GM12878 (cell line): ENCODE measurements around the gene LTV1. TPM values are rescaled to one million over a fixed set of nuclear protein-coding genes. Genes with fewer than 3 reads are reported as not detected.

ENCODE experiments used
- ATAC-seq: fragments of 200-7000 bp; cut with Tn5 transposase; 3 replicates; pipeline ENCODE4 v1.9.1; 2020; ENCODE audit warnings: mild to moderate bottlenecking, moderate library complexity
- BruUV-seq: library from RNA; stranded (reverse); fragments of 400-500 nt; replicated peaks from 2 replicates; lab custom pipeline; 2021; lab: Mats Ljungman, UMichigan
- CTCF ChIA-PET: fragments of 300-600 bp; sonication (Branson Sonifier 250); formaldehyde crosslinking; extraction: SDS; loops from one replicate; lab custom pipeline; 2021; ENCODE audit warnings: inconsistent platforms; lab: Yijun Ruan, JAX
- POLR2A ChIA-PET: fragments of 350-600 bp; formaldehyde crosslinking; extraction: SDS; loops from one replicate; lab custom pipeline; 2021; ENCODE audit warnings: inconsistent platforms; lab: Charles Lee
- RAD21 ChIA-PET: fragments of 300-600 bp; sonication (Branson Sonifier 250); formaldehyde crosslinking; loops from one replicate; lab custom pipeline; 2023; ENCODE audit warnings: antibody characterized with exemption; ENCODE audit not compliant: unreplicated experiment; lab: Charles Lee
- SMC1A ChIA-PET: fragments of 300-600 bp; sonication (Branson Sonifier 250); formaldehyde crosslinking; loops from one replicate; lab custom pipeline; 2023; ENCODE audit not compliant: unreplicated experiment, uncharacterized antibody; lab: Charles Lee
- DNase-seq: peaks from one replicate; pipeline ENCODE4 v3.0.0-alpha.2; 2011; ENCODE audit warnings: low read depth, low spot score
- FAIRE-seq: peaks from 3 replicates; lab custom pipeline; 2011; peaks lifted over from hg19 to GRCh38; lab: Jason Lieb, UNC
- H2AFZ ChIP-seq: 2 replicates; pipeline ENCODE4 v1.6.0; 2011; ENCODE audit warnings: low read depth, low read length, control low read depth; ENCODE audit not compliant: control insufficient read depth
- H3K27ac ChIP-seq: 2 replicates; pipeline ENCODE4 v1.5.1; 2011; ENCODE audit warnings: control low read depth; ENCODE audit not compliant: control insufficient read depth, insufficient read depth
- H3K27me3 ChIP-seq, 2 experiments: replicated peaks in 1 of 2; 2 replicates each; pipeline versions ENCODE4 v1.6.0 to v1.6.1; 2011; ENCODE audit warnings: low read length in 1 of 2; ENCODE audit not compliant: control insufficient read depth in 2 of 2, insufficient read depth in 2 of 2
- H3K36me3 ChIP-seq, 2 experiments: 2 replicates each; pipeline ENCODE4 v1.5.1; 2011; ENCODE audit warnings: low read length in 1 of 2; ENCODE audit not compliant: control insufficient read depth in 2 of 2, insufficient read depth in 2 of 2
- H3K4me1 ChIP-seq: 2 replicates; pipeline ENCODE4 v1.6.1; 2011; ENCODE audit warnings: mild to moderate bottlenecking, low read length, moderate library complexity, mixed read lengths; ENCODE audit not compliant: control insufficient read depth, insufficient read depth
- H3K4me2 ChIP-seq: 2 replicates; pipeline ENCODE4 v1.6.0; 2011; ENCODE audit warnings: control low read depth; ENCODE audit not compliant: control insufficient read depth, insufficient read depth
- H3K4me3 ChIP-seq: fragments of 200-600 bp; sonication (generic); 2 replicates; pipeline ENCODE4 v1.5.1; 2016
- H3K79me2 ChIP-seq: 2 replicates; pipeline ENCODE4 v1.6.0; 2011; ENCODE audit warnings: low read length; ENCODE audit not compliant: control insufficient read depth, insufficient read depth
- H3K9ac ChIP-seq: 2 replicates; pipeline ENCODE4 v1.8.0; 2011; ENCODE audit warnings: low read length, control low read depth, mixed read lengths; ENCODE audit not compliant: control insufficient read depth, insufficient read depth
- H3K9me3 ChIP-seq: replicated peaks from 3 replicates; pipeline ENCODE4 v1.5.1; 2011; ENCODE audit warnings: mild to moderate bottlenecking, low read length; ENCODE audit not compliant: control insufficient read depth, insufficient read depth
- H4K20me1 ChIP-seq: 2 replicates; pipeline ENCODE4 v1.6.0; 2011; ENCODE audit not compliant: control insufficient read depth, insufficient read depth
- CREB1 ChIP-seq: IDR thresholded peaks from 2 replicates; pipeline ENCODE4 v1.6.1; 2012; ENCODE audit warnings: low read depth, mild to moderate bottlenecking, inconsistent platforms
- FOXM1 ChIP-seq: IDR thresholded peaks from 2 replicates; pipeline ENCODE4 v1.6.1; 2012; ENCODE audit warnings: low read depth, mild to moderate bottlenecking, inconsistent platforms, low read length, moderate library complexity
- GATAD2B ChIP-seq: fragments of 450-650 bp; conservative IDR thresholded peaks from 2 replicates; pipeline ENCODE4 v1.6.1; 2017; ENCODE audit warnings: low read depth, mild to moderate bottlenecking, moderate library complexity
- KLF5 ChIP-seq: fragments of 450-650 bp; IDR thresholded peaks from 2 replicates; pipeline ENCODE4 v1.6.1; 2014; ENCODE audit warnings: mild to moderate bottlenecking; ENCODE audit not compliant: partially characterized antibody
- MEF2A ChIP-seq: IDR thresholded peaks from 2 replicates; pipeline ENCODE4 v1.6.1; 2011; ENCODE audit warnings: low read depth, mild to moderate bottlenecking, low read length, moderate library complexity; ENCODE audit not compliant: insufficient read depth
- NR2F1 ChIP-seq: fragments of 450-650 bp; conservative IDR thresholded peaks from 2 replicates; pipeline ENCODE4 v1.6.1; 2017; ENCODE audit warnings: mild to moderate bottlenecking
- POU2F2 ChIP-seq: IDR thresholded peaks from 3 replicates; pipeline ENCODE4 v1.6.1; 2011; ENCODE audit warnings: low read depth, mild to moderate bottlenecking, low read length, borderline replicate concordance
- SREBF1 ChIP-seq: IDR thresholded peaks from 2 replicates; pipeline ENCODE4 v1.6.1; 2012; ENCODE audit warnings: mild to moderate bottlenecking, low read length
- TCF7 ChIP-seq: IDR thresholded peaks from 2 replicates; pipeline ENCODE4 v1.6.1; 2014; ENCODE audit warnings: antibody characterized with exemption, borderline replicate concordance
- WGBS: methylation state at CpG from one replicate; pipeline ENCODE4 v1.1.6; 2016; ENCODE audit warnings: low lambda C conversion rate; ENCODE audit not compliant: insufficient replicate concordance, insufficient coverage; ENCODE audit errors: missing lambda C conversion rate; 5-methylcytosine and 5-hydroxymethylcytosine counted together
- in situ Hi-C: fragments of 300-500 bp; cut with MboI; formaldehyde crosslinking; loops from 9 replicates; pipeline ENCODE4 v1.14.3; 2018; ENCODE audit warnings: mixed read lengths
- intact Hi-C: fragments of 100-400 bp; cut with micrococcal nuclease; formaldehyde crosslinking; loops from one replicate; pipeline ENCODE4 v1.14.2; 2022; ENCODE audit not compliant: unreplicated experiment
- polyA plus RNA-seq, 11 experiments: library from polyadenylated mRNA; depleted of rRNA in 4 of 11; unstranded in 6 of 11; stranded (reverse) in 5 of 11; fragments of >200 nt; fragmentation: Nextera tagmentation in 4 of 11; fragmentation: Illumina TruSeq in 1 of 11; extraction: Ambion mirVana in 4 of 11; extraction: Trizol in 1 of 11; gene quantifications; 1 replicate in 1 of 11; 2 replicates in 10 of 11; pipeline versions ENCODE4 v1.2.1 to v1.2.3, GENCODE V29; 2011 to 2016; ENCODE audit warnings: inconsistent platforms in 2 of 11, missing spikeins in 2 of 11, low read depth in 1 of 11
- total RNA-seq, 4 experiments: library from RNA; depleted of rRNA in 3 of 4; stranded (reverse); fragments of >200 nt in 3 of 4; fragmentation: Illumina TruSeq in 1 of 4; extraction: Trizol in 1 of 4; gene quantifications; 2 replicates each; pipeline versions ENCODE4 v1.2.1 to v1.2.3, GENCODE V29; 2013 to 2021
- TF ChIP-seq, protein P1 (sequence below): fragments of 450-650 bp; IDR thresholded peaks from 2 replicates; pipeline ENCODE4 v1.6.1; 2014; ENCODE audit warnings: mild to moderate bottlenecking
- TF ChIP-seq, protein P2 (sequence below): IDR thresholded peaks from 2 replicates; pipeline ENCODE4 v1.6.1; 2011; ENCODE audit warnings: mild to moderate bottlenecking, low read depth, low read length, moderate library complexity; ENCODE audit not compliant: insufficient replicate concordance
- TF ChIP-seq, protein P3 (sequence below): fragments of 450-650 bp; IDR thresholded peaks from 2 replicates; pipeline ENCODE4 v1.6.1; 2018; ENCODE audit warnings: borderline replicate concordance, mild to moderate bottlenecking; ENCODE audit not compliant: partially characterized antibody
- TF ChIP-seq, protein P4 (sequence below): fragments of 450-650 bp; IDR thresholded peaks from 2 replicates; pipeline ENCODE4 v1.6.1; 2018; ENCODE audit warnings: mild to moderate bottlenecking, low read depth, moderate library complexity; ENCODE audit not compliant: partially characterized antibody

Gene LTV1
- total and polyA plus RNA-seq, 10 of the 15 experiments (the other 5 are each of a cell fraction or from before 2014, with no cell fraction given) = 22.3 to 66.4 (median 52.0) TPM

DNA sequence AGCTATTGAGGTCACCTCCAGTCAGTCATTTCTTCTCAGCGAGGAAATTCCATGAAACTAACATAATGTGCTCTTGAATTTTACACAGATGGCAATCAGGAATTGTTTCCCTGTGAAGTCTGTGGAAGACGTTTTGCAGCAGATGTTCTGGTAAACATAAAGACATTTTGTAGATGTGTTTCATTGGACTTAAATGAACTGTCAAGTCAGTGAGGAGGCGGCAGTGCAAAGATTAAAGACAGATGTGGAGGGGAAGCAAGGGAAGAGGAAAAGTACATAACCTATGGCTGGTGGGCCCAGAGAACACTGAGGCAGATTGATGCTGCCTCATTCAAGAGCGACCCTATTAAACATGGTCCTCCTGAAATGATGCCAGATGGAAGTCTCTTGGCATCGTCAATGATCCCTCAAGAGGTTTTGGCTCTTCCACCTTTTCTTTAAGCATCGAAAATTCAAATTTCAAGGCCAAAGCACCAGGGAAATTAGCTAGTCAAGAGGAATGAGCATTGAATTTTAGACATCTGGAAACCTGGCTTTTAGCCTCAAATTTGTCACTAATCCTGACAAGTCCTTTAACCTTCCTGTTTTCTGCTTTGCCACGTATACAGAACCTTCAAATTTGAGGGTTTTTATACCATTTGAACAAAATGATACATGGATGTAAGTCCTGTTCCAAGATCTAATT is 41.2 kb downstream of the LTV1 start:
- Histone ChIP-seq H3K4me1 (no peaks in the 10 kb centered on the region), H3K27ac (no peak overlapping the region), H4K20me1 (no peaks in the 10 kb centered on the region), H3K9me3 (no peaks in the 10 kb centered on the region), H3K36me3 (no peaks in the 10 kb centered on the region), H3K4me2 (no peak overlapping the region), H3K27me3 (0 out of 4 replicates have a peak, but pooled peaks cover 0 to 1% of the 10 kb centered on the region in 2 experiments), H3K4me3 (no peak overlapping the region), H2AFZ (no peak overlapping the region), H3K9ac (no peak overlapping the region), H3K79me2 (no peaks in the 10 kb centered on the region)
- intact Hi-C loops = no loop called here
- CTCF ChIA-PET = interaction anchor here (1.4 kb wide), 1 partner anchor 55 kb away, joined by 5 read pairs; no protein-coding TSS in a partner anchor
- ATAC-seq (no peak), FAIRE-seq (no peak), DNase-seq (no peak)
- in situ Hi-C loops = no loop called here
- POLR2A ChIA-PET = no interaction called here
- 64% methylated on average over 7 of the region's 7 CpGs for WGBS
- BruUV-seq = no TSS peak
- SMC1A ChIA-PET = interaction anchor here (1.4 to 1.6 kb wide), 2 partner anchors 12 to 47 kb away, joined by 3 read pairs; no protein-coding TSS in a partner anchor
- RAD21 ChIA-PET = interaction anchor here (1.0 kb wide), 1 partner anchor 41 kb away, joined by 3 read pairs; the partner anchor contains the start of gene LTV1
- no peak for TF ChIP-seq TCF7
- TF ChIP-seq SREBF1 = no peak
- no peak for TF ChIP-seq KLF5
- no peak for TF ChIP-seq POU2F2
- TF ChIP-seq, protein P1, sequence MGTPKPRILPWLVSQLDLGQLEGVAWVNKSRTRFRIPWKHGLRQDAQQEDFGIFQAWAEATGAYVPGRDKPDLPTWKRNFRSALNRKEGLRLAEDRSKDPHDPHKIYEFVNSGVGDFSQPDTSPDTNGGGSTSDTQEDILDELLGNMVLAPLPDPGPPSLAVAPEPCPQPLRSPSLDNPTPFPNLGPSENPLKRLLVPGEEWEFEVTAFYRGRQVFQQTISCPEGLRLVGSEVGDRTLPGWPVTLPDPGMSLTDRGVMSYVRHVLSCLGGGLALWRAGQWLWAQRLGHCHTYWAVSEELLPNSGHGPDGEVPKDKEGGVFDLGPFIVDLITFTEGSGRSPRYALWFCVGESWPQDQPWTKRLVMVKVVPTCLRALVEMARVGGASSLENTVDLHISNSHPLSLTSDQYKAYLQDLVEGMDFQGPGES = no peak
- TF ChIP-seq CREB1 = no peak
- TF ChIP-seq GATAD2B = no peak
- TF ChIP-seq NR2F1 = no peak
- TF ChIP-seq MEF2A = no peak
- TF ChIP-seq, protein P2, sequence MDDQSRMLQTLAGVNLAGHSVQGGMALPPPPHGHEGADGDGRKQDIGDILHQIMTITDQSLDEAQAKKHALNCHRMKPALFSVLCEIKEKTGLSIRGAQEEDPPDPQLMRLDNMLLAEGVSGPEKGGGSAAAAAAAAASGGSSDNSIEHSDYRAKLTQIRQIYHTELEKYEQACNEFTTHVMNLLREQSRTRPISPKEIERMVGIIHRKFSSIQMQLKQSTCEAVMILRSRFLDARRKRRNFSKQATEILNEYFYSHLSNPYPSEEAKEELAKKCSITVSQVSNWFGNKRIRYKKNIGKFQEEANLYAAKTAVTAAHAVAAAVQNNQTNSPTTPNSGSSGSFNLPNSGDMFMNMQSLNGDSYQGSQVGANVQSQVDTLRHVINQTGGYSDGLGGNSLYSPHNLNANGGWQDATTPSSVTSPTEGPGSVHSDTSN = no peak
- TF ChIP-seq, protein P3, sequence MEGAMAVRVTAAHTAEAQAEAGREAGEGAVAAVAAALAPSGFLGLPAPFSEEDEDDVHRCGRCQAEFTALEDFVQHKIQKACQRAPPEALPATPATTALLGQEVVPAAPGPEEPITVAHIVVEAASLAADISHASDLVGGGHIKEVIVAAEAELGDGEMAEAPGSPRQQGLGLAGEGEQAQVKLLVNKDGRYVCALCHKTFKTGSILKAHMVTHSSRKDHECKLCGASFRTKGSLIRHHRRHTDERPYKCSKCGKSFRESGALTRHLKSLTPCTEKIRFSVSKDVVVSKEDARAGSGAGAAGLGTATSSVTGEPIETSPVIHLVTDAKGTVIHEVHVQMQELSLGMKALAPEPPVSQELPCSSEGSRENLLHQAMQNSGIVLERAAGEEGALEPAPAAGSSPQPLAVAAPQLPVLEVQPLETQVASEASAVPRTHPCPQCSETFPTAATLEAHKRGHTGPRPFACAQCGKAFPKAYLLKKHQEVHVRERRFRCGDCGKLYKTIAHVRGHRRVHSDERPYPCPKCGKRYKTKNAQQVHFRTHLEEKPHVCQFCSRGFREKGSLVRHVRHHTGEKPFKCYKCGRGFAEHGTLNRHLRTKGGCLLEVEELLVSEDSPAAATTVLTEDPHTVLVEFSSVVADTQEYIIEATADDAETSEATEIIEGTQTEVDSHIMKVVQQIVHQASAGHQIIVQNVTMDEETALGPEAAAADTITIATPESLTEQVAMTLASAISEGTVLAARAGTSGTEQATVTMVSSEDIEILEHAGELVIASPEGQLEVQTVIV = no peak
- TF ChIP-seq FOXM1 = no peak
- TF ChIP-seq, protein P4, sequence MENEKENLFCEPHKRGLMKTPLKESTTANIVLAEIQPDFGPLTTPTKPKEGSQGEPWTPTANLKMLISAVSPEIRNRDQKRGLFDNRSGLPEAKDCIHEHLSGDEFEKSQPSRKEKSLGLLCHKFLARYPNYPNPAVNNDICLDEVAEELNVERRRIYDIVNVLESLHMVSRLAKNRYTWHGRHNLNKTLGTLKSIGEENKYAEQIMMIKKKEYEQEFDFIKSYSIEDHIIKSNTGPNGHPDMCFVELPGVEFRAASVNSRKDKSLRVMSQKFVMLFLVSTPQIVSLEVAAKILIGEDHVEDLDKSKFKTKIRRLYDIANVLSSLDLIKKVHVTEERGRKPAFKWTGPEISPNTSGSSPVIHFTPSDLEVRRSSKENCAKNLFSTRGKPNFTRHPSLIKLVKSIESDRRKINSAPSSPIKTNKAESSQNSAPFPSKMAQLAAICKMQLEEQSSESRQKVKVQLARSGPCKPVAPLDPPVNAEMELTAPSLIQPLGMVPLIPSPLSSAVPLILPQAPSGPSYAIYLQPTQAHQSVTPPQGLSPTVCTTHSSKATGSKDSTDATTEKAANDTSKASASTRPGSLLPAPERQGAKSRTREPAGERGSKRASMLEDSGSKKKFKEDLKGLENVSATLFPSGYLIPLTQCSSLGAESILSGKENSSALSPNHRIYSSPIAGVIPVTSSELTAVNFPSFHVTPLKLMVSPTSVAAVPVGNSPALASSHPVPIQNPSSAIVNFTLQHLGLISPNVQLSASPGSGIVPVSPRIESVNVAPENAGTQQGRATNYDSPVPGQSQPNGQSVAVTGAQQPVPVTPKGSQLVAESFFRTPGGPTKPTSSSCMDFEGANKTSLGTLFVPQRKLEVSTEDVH = no peak
